GM21390 (cell line): Measurements from ENCODE around the gene ACBD6.

Source experiments
- ATAC-seq: cut with Tn5 transposase; IDR thresholded peaks from one replicate; pipeline ENCODE4 v1.9.1; 2021; ENCODE audit not compliant: unreplicated experiment

ACBD6 gene

DNA sequence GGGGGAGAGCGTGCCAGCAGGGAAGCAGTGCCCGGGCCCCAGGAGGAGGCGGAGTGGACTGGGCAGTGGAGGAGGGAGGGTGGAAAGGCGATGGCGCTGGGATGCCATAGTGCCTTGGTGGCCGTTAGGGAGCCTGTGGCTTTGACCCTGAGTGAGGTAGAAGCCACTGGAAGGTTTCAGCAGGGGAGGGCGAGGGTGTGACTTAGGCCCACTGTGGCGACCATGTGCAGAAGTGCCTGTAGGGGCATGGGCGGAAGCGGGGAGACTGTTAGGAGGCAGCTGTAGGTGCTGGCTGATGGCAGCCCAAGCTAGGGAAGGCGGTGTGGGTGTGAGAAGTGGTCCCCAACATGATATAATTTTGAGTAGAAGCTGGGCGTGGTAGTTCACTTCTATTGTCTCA is 244.1 kb downstream of the ACBD6 start:
- ATAC-seq = no peak

DNA sequence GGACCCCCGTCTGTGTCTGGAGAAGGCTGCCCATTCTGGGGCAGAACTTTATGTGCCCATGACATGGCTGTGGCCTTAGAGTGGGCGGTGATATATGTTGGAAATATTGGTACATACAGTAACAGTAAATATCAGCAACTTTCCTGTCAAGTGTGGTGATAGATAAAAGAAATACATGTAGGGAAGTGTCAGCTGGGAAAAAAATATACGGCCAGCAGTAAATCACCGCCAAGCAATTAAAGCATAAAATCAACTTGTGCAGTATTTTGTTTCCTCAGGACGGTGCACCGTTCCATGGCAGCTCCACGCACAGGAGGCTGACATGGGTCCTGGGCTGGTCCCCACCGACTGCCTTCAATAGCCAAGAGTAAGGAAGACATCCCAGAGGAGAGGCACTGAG is 244.9 kb downstream of the ACBD6 start:
- ATAC-seq = no peak

DNA sequence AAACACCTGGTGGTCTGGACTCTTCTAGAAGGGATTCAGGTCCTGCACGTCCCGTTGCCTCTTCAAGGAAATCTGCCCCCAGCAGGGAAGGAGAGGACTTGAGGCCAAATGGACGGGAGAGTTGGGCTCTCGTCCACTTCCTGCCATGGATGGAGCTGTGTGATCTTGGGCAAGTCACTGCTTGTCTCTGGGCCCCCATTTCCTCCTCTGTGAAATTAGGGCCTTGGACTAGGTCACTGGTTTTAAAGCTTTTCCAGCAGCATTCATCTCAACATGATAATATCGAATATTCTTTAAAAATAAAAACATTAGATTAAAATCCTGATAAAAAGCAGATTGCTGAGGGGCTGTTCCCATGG is 245.4 kb downstream of the ACBD6 start:
- ATAC-seq = no peak

DNA sequence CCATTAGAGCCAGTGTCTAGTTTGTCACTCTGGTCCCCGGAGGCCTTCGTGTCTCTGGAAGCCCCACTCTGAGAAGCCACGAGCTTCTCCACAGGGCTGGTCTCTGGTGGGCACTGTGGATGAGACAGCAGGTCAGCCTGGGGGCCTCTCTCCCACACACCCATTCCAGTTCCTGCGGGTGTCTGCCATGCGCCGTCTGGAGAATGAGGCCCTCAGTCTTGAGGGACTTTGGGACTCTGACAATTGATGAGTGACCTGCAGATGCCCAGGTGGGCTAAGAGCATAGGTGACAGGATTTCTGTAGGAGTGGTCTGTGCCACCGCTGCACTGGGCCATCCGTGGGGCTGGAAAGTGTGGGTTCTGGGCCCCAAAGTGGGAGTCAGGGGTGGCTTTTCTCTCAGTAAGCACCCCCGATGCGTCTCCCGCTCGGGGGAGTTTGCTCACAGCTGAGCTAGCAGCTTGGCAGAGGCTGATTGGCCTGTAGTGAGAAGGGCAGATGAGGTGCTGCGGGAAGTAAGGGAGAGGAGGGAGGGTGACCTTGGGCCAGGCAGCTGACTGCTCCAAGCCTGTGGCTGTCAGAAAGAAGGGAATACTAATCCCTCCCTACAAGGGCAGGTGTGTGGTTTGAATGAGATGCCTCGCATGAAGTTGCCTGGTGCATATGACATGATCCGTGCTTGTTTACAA is 245.9 kb downstream of the ACBD6 start:
- no peak for ATAC-seq

GRCh38 chr1:180255536-180256340 is 246.6 kb downstream of the ACBD6 start:
- ATAC-seq = no peak

DNA sequence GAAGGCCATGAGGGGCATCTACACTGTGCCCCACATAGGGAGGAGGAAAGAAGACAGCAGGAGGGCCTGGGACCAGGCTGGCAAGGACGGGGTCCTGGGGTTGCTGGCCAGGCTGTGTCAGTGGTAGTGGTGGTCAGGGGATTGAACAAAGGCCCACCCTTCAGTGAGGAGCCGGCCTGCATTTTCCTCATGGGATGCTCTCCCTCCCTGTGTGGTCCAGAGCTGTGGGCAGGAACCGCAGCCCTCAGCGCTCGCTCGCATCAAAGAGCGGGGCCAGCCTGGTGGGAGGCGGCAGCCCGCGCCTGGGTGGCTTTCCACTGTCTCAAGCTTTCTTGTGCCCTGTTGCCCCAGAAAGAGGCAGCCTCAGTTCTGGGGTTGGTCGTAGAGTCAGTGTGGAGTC is 247.5 kb downstream of the ACBD6 start:
- ATAC-seq = no peak

- ATAC-seq = no peak
Observed at GRCh38 chr1:180254496-180254819, 247.9 kb downstream of the ACBD6 start.

- no peak for ATAC-seq
Observed at GRCh38 chr1:180253585-180254495, 248.5 kb downstream of the ACBD6 start.

GRCh38 chr1:180252638-180253536 is 249.5 kb downstream of the ACBD6 start:
- peak; percentile 77 for ATAC-seq

DNA sequence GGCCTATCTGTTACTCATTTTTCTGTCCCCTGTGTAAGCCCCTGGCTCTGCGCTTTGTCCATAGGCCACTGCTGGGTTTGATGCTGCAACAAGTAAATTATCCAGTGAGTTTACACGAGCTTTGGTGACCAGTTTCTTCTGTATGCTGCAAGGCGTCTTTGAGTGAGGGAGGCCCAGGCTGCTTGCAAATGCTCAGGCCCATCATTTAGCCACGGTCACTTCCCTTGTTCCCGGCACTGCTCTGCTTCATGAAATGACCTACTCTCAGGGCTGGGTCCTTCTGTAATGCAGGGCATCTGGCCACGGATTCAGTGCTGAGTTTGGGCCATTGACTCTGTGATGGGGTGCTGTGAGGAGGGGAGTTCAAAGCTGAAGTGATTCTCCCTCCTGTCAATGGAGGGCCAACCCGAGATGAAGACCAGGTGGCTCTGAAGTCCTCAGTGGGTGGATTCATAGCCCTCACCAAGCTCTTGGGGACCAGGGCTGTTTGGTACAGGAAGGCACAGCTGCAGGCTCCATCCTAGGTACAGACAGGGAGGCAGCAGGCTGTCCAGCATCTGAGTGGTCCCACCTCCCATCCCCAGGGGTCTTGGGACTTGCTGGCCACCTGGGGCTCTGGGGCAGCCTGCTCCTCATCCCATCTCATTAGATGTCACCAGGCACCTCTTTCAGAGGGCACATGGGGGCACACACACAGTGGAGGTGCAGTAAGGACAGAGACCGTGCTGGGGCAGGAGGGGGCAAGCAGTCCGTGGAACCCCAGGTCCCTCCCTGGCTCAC is 250.7 kb downstream of the ACBD6 start:
- no peak for ATAC-seq

DNA sequence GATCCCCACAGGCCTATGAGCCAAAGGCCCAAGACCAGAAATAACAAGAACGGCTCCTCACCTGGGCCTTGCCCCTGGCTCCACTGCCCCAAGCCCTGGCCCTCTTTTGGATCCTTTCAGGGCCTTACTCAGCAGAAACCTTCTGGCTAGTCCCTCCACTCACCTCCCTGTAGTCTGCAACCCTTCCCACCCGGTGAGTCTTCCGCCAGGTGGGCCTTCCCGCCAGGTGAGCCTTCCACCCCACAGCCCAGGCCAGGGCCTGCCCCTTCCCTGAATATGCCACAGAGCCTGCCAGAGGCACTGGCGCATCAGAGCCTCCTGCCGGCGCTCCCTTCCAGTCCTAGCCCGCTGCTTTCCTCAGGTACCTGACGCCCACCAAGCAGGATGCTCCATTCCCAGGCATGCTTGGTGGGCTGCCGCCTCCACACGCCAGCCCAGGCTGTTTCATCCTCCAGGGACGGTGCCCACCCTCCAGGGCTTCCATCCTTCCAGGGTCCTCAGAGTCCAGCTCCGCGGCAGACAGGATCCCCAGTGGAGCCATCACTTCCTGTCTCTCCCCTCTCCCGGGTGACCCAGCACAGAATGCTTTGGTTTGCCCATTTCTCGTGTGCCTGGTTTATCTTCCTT is 251.4 kb downstream of the ACBD6 start:
- no peak for ATAC-seq

- no peak for ATAC-seq
Observed at GRCh38 chr1:180250499-180250770, 251.9 kb downstream of the ACBD6 start.

DNA sequence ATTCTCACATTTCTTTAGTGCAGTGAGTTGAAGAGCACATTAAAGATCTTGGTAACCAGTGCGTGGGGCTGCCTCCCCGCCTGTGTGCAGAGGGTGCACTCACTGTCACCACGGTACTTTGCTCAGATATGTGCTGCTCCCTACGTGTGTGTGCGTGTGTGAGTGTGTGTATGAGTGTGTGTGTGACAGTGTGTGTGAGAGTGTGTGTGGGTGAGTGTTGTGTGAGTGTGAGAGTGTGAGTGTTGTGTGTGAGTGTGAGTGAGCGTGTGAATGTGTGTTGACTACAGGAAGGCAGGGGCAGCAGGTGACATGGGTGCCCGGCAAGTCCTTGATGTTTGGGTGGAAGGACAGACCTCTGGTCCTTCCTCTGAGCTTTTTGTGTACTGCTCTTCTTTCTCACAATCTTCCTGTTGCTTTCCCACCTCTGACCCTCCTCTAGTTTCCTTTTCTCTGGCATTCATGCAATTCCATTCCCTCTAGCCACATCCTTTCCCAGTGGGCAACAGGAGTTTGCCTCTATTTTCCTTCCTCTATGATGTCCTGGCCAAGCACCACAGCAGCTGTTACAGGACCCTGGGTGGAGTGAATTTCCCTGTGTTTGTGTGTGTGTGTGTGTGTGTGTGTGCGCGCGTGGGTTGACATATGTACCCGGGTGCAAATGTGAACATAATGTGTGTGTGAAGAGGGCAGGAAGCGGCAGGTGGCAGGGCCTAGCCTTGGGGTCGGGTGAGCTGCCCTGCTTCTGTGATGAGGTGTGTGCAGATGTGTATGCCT is 252.5 kb downstream of the ACBD6 start:
- ATAC-seq = no peak

GRCh38 chr1:180248731-180249681 is 253.4 kb downstream of the ACBD6 start:
- no peak for ATAC-seq

GRCh38 chr1:180248176-180248575 is 254.2 kb downstream of the ACBD6 start:
- ATAC-seq = no peak

GRCh38 chr1:180247580-180247979 is 254.8 kb downstream of the ACBD6 start:
- ATAC-seq = no peak

DNA sequence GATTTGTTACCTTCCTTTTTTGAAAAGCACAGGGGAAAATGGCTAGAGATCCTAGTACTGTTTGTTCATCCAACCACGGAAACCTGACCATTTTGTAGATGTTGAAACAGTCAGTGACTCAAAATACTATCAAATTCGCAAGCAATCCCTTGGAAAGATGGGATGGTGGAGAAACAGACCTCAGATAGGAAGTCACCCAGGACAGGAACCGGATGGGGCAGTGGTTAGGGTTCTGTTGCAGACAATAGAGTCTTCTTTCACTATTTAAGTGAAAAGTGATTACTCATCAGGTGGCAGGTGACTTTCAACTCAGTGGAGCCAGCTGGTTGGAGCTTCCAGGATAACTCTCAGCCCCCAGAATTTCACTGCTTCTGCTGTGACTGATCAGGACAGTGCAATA is 255.3 kb downstream of the ACBD6 start:
- ATAC-seq = no peak

GRCh38 chr1:180246579-180246978 is 255.8 kb downstream of the ACBD6 start:
- no peak for ATAC-seq
